ENCODE data around the gene TEX11.
"Not testable (repeated sequence)": the region's sequence is repeated elsewhere in the genome, so short reads cannot be mapped to it uniquely, and the experiment has no call there.

The TEX11 gene

GRCh38 chrX:70618467-70618866 is 290.0 kb downstream of the TEX11 start:
- Histone ChIP-seq H3K27ac (replicated peaks) (no peak overlapping the region), H3K27me3 (ENCODE audit: insufficient read depth, poor library complexity, severe bottlenecking) (no peaks in the 10 kb centered on the region), H3K4me3 (replicated peaks; ENCODE audit: insufficient read depth, low read length) (no peak overlapping the region)
- no peak for TF ChIP-seq SPI1 (IDR thresholded peaks at IDR 0.05; ENCODE audit: borderline replicate concordance, low read depth)
- no peak for TF ChIP-seq REST (IDR thresholded peaks at IDR 0.05; ENCODE audit: insufficient replicate concordance, low read depth)
- no peak for TF ChIP-seq GABPA (IDR thresholded peaks at IDR 0.05; ENCODE audit: low read depth)
- no peak for TF ChIP-seq CTCF (IDR thresholded peaks at IDR 0.05; ENCODE audit: insufficient read depth, low read length)
- DNase-seq (ENCODE audit: low read depth in 1 of 2, low spot score in 1 of 2) = no peak

GRCh38 chrX:70613295-70613694 is 295.2 kb downstream of the TEX11 start:
- no peak for DNase-seq (ENCODE audit: low read depth in 1 of 2, low spot score in 1 of 2)
- H3K27me3 ChIP-seq (ENCODE audit: insufficient read depth, poor library complexity, severe bottlenecking) = no peaks in the 10 kb centered on the region
- H3K27ac ChIP-seq (replicated peaks) = no peak overlapping the region
- no peak overlapping the region for H3K4me3 ChIP-seq (replicated peaks; ENCODE audit: insufficient read depth, low read length)
- TF ChIP-seq REST (IDR thresholded peaks at IDR 0.05; ENCODE audit: insufficient replicate concordance, low read depth) (no peak), SPI1 (IDR thresholded peaks at IDR 0.05; ENCODE audit: borderline replicate concordance, low read depth) (no peak), GABPA (IDR thresholded peaks at IDR 0.05; ENCODE audit: low read depth) (no peak), CTCF (IDR thresholded peaks at IDR 0.05; ENCODE audit: insufficient read depth, low read length) (no peak), POLR2AphosphoS5 (IDR thresholded peaks at IDR 0.05; ENCODE audit: low read depth) (no peak)

- TF ChIP-seq SPI1 (IDR thresholded peaks at IDR 0.05; ENCODE audit: borderline replicate concordance, low read depth) (no peak), GABPA (IDR thresholded peaks at IDR 0.05; ENCODE audit: low read depth) (no peak)
- no peak for DNase-seq (ENCODE audit: low read depth in 1 of 2, low spot score in 1 of 2)
- Histone ChIP-seq H3K4me3 (replicated peaks; ENCODE audit: insufficient read depth, low read length) (no peak overlapping the region), H3K27me3 (ENCODE audit: insufficient read depth, poor library complexity, severe bottlenecking) (no peaks in the 10 kb centered on the region), H3K27ac (replicated peaks) (no peak overlapping the region)
These were observed 303.2 kb downstream of the TEX11 start for GRCh38 chrX:70605352-70605751.

- no peak overlapping the region for H3K27ac ChIP-seq (replicated peaks)
- H3K4me3 ChIP-seq (replicated peaks; ENCODE audit: insufficient read depth, low read length) = no peak overlapping the region
- no peak for DNase-seq (ENCODE audit: low read depth in 1 of 2, low spot score in 1 of 2)
- TF ChIP-seq SPI1 (IDR thresholded peaks at IDR 0.05; ENCODE audit: borderline replicate concordance, low read depth) (no peak), REST (IDR thresholded peaks at IDR 0.05; ENCODE audit: insufficient replicate concordance, low read depth) (no peak), GABPA (IDR thresholded peaks at IDR 0.05; ENCODE audit: low read depth) (no peak), POLR2AphosphoS5 (IDR thresholded peaks at IDR 0.05; ENCODE audit: low read depth) (no peak), CTCF (IDR thresholded peaks at IDR 0.05; ENCODE audit: insufficient read depth, low read length) (no peak)
- H3K27me3 ChIP-seq (ENCODE audit: insufficient read depth, poor library complexity, severe bottlenecking) = no peaks in the 10 kb centered on the region
These were observed 316.4 kb downstream of the TEX11 start for GRCh38 chrX:70592091-70592490.

GRCh38 chrX:70587158-70587557 is 321.4 kb downstream of the TEX11 start:
- not testable (repeated sequence) for H3K4me3 ChIP-seq (replicated peaks; ENCODE audit: insufficient read depth, low read length); H3K27ac ChIP-seq (replicated peaks); DNase-seq (ENCODE audit: low read depth in 1 of 2, low spot score in 1 of 2); H3K27me3 ChIP-seq (ENCODE audit: insufficient read depth, poor library complexity, severe bottlenecking)

All from HL-60 (cell line).